Mesothelial cell of epicardium (in vitro differentiated cells): ENCODE data around the gene TOMM7. TPM values are rescaled to one million over a fixed set of nuclear protein-coding genes. Genes with fewer than 3 reads are reported as not detected.

Source experiments
- DNase-seq, 2 experiments: peaks; one replicate each; pipeline ENCODE4 v3.0.0; 2021; ENCODE audit warnings: low spot score in 2 of 2; ENCODE audit not compliant: unreplicated experiment in 2 of 2
- H3K27ac Mint-ChIP-seq: 2 replicates; pipeline ENCODE4 v1.8.0; 2021; ENCODE audit warnings: mixed read lengths
- H3K27me3 Mint-ChIP-seq: 2 replicates; pipeline ENCODE4 v1.8.0; 2021; ENCODE audit warnings: low read depth, mixed read lengths
- H3K36me3 Mint-ChIP-seq: 2 replicates; pipeline ENCODE4 v1.8.0; 2021; ENCODE audit warnings: mixed read lengths
- H3K4me1 Mint-ChIP-seq: 2 replicates; pipeline ENCODE4 v1.8.0; 2021; ENCODE audit warnings: mixed read lengths
- H3K4me3 Mint-ChIP-seq: 2 replicates; pipeline ENCODE4 v1.8.0; 2021; ENCODE audit warnings: mild to moderate bottlenecking, moderate library complexity, mixed read lengths
- H3K9me3 Mint-ChIP-seq: 2 replicates; pipeline ENCODE4 v1.8.0; 2021; ENCODE audit warnings: mixed read lengths
- CTCF ChIP-seq: fragments of 200-600 bp; sonication (generic); IDR thresholded peaks from one replicate; pipeline ENCODE4 v1.5.0; 2021; ENCODE audit warnings: antibody characterized with exemption; ENCODE audit not compliant: unreplicated experiment
- total RNA-seq: library from RNA; stranded (reverse); gene quantifications from 3 replicates; pipeline ENCODE4 v1.2.1, GENCODE V29; 2021

The TOMM7 gene
- total RNA-seq, 1 donor from 2014 or later, result 179 TPM

DNA sequence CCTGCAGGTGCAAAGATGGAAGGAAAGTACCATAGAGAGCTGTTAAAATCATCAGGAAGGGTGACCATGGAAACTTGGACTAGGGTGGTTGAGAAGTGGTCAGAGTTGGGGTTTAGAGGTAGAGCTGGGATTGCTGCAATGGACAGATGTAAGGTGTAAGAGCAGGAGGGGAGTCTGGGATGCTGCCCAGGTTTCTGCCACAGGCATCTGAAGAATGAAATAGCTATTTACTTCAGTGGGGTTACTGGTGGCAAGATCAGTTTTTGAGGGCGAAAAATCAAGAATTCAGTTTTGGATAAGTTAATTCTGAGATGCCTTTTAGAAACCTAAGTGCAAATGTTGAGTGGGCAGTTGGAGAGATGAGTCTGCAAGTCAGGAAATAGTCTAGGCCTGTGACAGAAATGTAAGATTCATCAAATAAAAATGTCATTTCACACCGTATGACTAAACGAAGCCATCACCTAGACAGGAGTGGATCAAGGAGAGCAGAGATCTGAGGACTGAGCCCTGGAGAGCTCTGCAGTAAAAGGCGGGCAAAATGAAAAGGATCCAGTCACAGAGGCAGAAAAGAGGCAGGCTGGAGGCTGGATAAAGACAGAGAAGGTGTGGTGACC is 22.7 kb upstream of the TOMM7 start:
- peaks cover 6% of the 10 kb centered on the region for H3K4me1 Mint-ChIP-seq
- H3K27ac Mint-ChIP-seq, result no peak overlapping the region
- no peak overlapping the region for H3K4me3 Mint-ChIP-seq
- H3K36me3 Mint-ChIP-seq, result no peaks in the 10 kb centered on the region
- TF ChIP-seq CTCF, result no peak
- DNase-seq, result no peak
- H3K27me3 Mint-ChIP-seq, result peaks cover 3% of the 10 kb centered on the region
- peaks cover 5% of the 10 kb centered on the region for H3K9me3 Mint-ChIP-seq

DNA sequence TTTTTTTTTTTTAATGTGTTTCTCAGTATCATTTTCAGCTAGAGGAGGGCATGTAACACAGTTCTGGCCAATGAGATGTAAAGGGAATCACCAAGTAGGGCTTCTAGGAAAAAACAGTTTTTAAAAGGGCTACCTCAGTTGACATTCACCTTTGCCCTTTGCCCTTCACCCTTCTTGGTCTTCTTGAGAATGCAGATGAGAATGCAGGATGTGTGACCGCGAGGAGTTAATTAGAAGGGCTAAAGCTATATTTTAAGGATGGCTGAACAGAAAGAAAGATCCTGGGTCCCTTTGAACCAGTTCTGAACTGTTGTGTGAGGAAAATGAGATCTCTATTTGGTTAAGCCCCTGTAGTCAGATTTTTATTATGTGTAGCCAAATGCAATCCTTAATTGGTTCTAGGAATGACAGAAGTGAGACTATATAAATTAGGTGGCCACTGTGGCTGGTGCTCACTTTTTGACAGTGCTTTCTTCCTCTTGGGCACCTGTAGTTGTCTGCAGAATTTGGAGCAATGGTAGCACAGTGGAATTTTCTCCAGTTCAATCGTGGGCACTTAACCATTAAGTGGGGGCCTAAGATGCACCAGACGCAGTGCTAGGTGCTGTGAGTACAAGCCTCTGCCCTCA is 21.1 kb upstream of the TOMM7 start:
- no peak for TF ChIP-seq CTCF
- Mint-ChIP-seq H3K4me3 (no peak overlapping the region), H3K9me3 (peaks cover 5% of the 10 kb centered on the region), H3K4me1 (peaks cover 3% of the 10 kb centered on the region), H3K27ac (no peak overlapping the region), H3K36me3 (no peaks in the 10 kb centered on the region), H3K27me3 (peaks cover 6% of the 10 kb centered on the region)
- DNase-seq, result no peak

- H3K4me1 Mint-ChIP-seq, result peaks cover 3% of the 10 kb centered on the region
- no peaks in the 10 kb centered on the region for H3K36me3 Mint-ChIP-seq
- DNase-seq, result no peak
- no peak overlapping the region for H3K27ac Mint-ChIP-seq
- H3K4me3 Mint-ChIP-seq, result no peak overlapping the region
- peaks cover 6% of the 10 kb centered on the region for H3K27me3 Mint-ChIP-seq
- TF ChIP-seq CTCF, result no peak
- H3K9me3 Mint-ChIP-seq, result no peaks in the 10 kb centered on the region
Measured at GRCh38 chr7:22842973-22843372, 20.3 kb upstream of the TOMM7 start.

GRCh38 chr7:22842383-22842941 is 19.8 kb upstream of the TOMM7 start:
- TF ChIP-seq CTCF, result no peak
- Mint-ChIP-seq H3K27me3 (peaks cover 6% of the 10 kb centered on the region), H3K36me3 (no peaks in the 10 kb centered on the region), H3K4me1 (peaks cover 3% of the 10 kb centered on the region), H3K4me3 (no peak overlapping the region), H3K27ac (no peak overlapping the region), H3K9me3 (no peaks in the 10 kb centered on the region)
- no peak for DNase-seq

DNA sequence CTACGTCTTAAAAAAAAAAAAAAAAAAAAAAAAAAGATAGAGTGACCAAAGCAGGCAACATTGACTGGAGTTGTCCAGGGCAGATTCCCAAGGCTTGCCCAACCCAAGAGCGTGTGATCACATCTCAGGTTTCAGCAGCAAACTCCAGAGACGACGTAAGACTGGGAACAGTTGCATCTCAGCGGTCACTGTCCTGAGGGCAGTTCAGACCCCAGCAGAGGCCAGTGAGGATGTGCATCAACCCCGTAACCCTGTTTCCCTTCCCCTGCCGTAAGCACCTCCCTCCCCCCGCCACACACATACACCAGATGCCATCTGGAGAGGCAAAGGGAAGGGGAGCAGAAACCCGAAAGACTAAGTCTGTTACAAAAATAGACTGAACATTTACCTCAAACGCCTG is 19.3 kb upstream of the TOMM7 start:
- no peaks in the 10 kb centered on the region for H3K36me3 Mint-ChIP-seq
- no peak for TF ChIP-seq CTCF
- no peak overlapping the region for H3K4me3 Mint-ChIP-seq
- peaks cover 6% of the 10 kb centered on the region for H3K27me3 Mint-ChIP-seq
- no peak overlapping the region for H3K27ac Mint-ChIP-seq
- DNase-seq, result no peak
- H3K9me3 Mint-ChIP-seq, result no peaks in the 10 kb centered on the region
- peaks cover 3% of the 10 kb centered on the region for H3K4me1 Mint-ChIP-seq
